NT2/D1 (cell line): ENCODE results near the gene NSF.

Source experiments
- SUZ12 ChIP-seq: IDR thresholded peaks from 2 replicates; pipeline ENCODE4 v1.6.1; 2011; ENCODE audit not compliant: insufficient read length, insufficient read depth; ENCODE audit errors: extremely low read depth
- YY1 ChIP-seq: IDR thresholded peaks from 2 replicates; pipeline ENCODE4 v1.6.1; 2011; ENCODE audit not compliant: insufficient read length, insufficient read depth
- ZNF274 ChIP-seq: IDR thresholded peaks from 2 replicates; pipeline ENCODE4 v1.6.1; 2011; ENCODE audit warnings: mild to moderate bottlenecking, low read depth, low read length

DNA sequence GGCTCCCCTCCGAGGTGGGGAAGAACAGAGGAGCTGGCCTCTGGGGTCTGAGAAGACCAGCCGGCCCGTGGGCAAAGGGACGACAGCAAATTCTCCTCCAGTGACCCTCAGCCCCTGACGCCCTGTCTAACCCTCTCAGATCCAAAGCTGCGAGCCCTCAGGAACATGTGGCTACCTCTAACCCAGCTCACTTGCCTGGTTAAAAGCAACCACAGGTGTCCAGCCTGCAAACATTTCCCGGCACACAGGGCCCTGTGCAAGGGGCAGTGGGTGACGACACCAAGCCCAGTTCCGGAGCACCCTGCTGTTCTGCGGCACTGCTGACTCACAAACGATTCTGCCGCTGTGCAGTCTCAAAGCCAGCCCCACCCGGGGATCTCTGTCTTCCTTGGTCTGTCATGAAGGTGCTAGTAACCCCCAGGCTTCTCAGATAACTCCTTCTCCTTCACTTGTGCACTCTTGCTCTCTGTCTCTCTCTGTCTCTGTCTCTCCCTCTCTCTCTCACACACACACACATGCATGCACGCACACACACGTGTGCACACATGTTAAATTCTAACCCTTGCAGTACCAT is 205.0 kb downstream of the NSF start:
- TF ChIP-seq YY1 = no peak
- TF ChIP-seq SUZ12 = no peak
- no peak for TF ChIP-seq ZNF274
